Activated CD8-positive, alpha-beta T cell treated with anti-CD3 and anti-CD28 coated beads for 36 hours (primary cell): ENCODE results near the gene C19orf73. TPM values are rescaled to one million over a fixed set of nuclear protein-coding genes. Genes with fewer than 3 reads are reported as not detected.
A peak's percentile ranks its signal among the peaks of the same experiment; 100 is the strongest.

Source experiments
- ATAC-seq: fragments of 200-7000 bp; cut with Tn5 transposase; one replicate; pipeline ENCODE4 v1.10.0; 2021; ENCODE audit warnings: mild to moderate bottlenecking, moderate library complexity
- CTCF ChIA-PET: fragments of 350-600 bp; sonication (Branson Sonifier 250); formaldehyde crosslinking; loops from one replicate; lab custom pipeline; 2021; ENCODE audit warnings: antibody characterized with exemption; lab: Charles Lee
- POLR2A ChIA-PET: fragments of 350-600 bp; sonication (Branson Sonifier 250); formaldehyde crosslinking; loops from one replicate; lab custom pipeline; 2021; ENCODE audit warnings: antibody characterized with exemption; lab: Charles Lee
- DNase-seq: peaks from one replicate; pipeline ENCODE4 v3.0.0-alpha.2; 2020
- H3K27ac Mint-ChIP-seq: one replicate; pipeline ENCODE4 v1.8.0; 2021; ENCODE audit warnings: mild to moderate bottlenecking, mixed read lengths
- H3K27me3 Mint-ChIP-seq: one replicate; pipeline ENCODE4 v1.8.0; 2021; ENCODE audit warnings: mixed read lengths
- H3K36me3 Mint-ChIP-seq: one replicate; pipeline ENCODE4 v1.8.0; 2021; ENCODE audit warnings: low read depth, mixed read lengths
- H3K4me1 Mint-ChIP-seq: one replicate; pipeline ENCODE4 v1.8.0; 2021; ENCODE audit warnings: low read depth, mixed read lengths
- H3K4me3 Mint-ChIP-seq: one replicate; pipeline ENCODE4 v1.8.0; 2021; ENCODE audit warnings: mild to moderate bottlenecking, moderate library complexity, mixed read lengths
- H3K9me3 Mint-ChIP-seq: one replicate; pipeline ENCODE4 v1.8.0; 2021; ENCODE audit warnings: mixed read lengths
- intact Hi-C: fragments of 100-400 bp; cut with micrococcal nuclease; formaldehyde crosslinking; loops from one replicate; pipeline ENCODE4 v1.10.0; 2022
- total RNA-seq, 2 experiments: library from RNA; stranded (reverse); gene quantifications; one replicate each; pipeline ENCODE4 v1.2.3, GENCODE V29; 2021
- TF ChIP-seq, protein P1 (sequence below): fragments of 200-600 bp; IDR thresholded peaks from one replicate; pipeline ENCODE4 v1.8.0; 2022; ENCODE audit warnings: antibody characterized with exemption, mild to moderate bottlenecking

C19orf73 gene
- total RNA-seq, 2 experiments from 2014 or later = 1.5 to 2.0 TPM

DNA sequence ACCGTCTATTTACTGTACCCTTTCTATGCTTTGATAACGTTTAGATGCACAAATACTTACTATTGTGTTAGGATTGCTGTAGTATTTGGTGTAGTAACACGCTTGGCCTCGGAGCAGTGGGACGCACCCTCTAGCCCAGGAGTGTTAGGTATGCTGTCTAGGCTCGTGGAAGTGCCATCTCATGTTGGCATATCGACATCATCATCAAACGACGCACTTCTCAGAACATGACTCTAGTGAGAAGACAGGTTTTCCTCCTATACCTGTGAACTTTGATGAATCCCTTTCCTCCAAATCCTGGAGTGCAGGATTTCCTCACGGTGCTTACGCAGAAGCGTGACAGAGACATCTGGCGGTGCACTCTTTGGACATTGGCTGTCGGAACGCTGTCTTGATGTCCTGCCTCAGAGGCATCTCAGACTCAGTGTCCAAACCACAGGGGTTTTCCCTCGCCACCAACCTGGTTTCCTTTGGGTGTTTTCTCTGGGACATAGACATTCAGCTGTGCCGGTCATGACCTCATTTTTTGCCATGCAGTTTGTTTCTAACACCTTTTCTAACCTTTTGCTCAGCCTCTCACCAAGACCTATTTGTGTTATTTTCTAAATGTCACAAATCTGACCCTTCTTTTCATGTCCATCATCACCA is 27.4 kb downstream of the C19orf73 start:
- H3K36me3 Mint-ChIP-seq = peaks cover 54% of the 10 kb centered on the region
- DNase-seq (peak; percentile 31), ATAC-seq (no peak)
- intact Hi-C loops = no loop called here
- no peak overlapping the region for H3K4me3 Mint-ChIP-seq
- ChIA-PET CTCF (no interaction called here), POLR2A (interaction anchor here (1.5 kb wide), 1 partner anchor 92 kb away, joined by 5 read pairs; no protein-coding TSS in a partner anchor)
- peak overlapping the region; percentile 68 for H3K27ac Mint-ChIP-seq
- H3K27me3 Mint-ChIP-seq = no peaks in the 10 kb centered on the region
- TF ChIP-seq, protein P1, sequence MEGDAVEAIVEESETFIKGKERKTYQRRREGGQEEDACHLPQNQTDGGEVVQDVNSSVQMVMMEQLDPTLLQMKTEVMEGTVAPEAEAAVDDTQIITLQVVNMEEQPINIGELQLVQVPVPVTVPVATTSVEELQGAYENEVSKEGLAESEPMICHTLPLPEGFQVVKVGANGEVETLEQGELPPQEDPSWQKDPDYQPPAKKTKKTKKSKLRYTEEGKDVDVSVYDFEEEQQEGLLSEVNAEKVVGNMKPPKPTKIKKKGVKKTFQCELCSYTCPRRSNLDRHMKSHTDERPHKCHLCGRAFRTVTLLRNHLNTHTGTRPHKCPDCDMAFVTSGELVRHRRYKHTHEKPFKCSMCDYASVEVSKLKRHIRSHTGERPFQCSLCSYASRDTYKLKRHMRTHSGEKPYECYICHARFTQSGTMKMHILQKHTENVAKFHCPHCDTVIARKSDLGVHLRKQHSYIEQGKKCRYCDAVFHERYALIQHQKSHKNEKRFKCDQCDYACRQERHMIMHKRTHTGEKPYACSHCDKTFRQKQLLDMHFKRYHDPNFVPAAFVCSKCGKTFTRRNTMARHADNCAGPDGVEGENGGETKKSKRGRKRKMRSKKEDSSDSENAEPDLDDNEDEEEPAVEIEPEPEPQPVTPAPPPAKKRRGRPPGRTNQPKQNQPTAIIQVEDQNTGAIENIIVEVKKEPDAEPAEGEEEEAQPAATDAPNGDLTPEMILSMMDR = no peak
- no peaks in the 10 kb centered on the region for H3K9me3 Mint-ChIP-seq
- peaks cover 37% of the 10 kb centered on the region for H3K4me1 Mint-ChIP-seq

DNA sequence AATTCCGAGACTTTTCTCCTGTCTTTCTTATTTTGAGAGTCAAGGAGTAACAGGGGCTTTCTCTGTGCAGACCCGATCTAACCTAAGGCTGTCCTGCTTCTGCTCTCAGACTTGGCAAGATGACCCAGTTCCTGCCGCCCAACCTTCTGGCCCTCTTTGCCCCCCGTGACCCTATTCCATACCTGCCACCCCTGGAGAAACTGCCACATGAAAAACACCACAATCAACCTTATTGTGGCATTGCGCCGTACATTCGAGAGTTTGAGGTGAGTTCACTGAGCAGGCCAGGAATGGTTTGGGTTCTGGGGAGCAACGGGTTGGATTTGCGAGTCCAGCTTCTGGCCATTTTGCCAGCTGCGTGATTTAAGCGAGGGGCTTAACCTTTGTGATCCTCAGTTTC is 32.6 kb downstream of the C19orf73 start:
- intact Hi-C loops = no loop called here
- peaks cover 42% of the 10 kb centered on the region for H3K36me3 Mint-ChIP-seq
- H3K27ac Mint-ChIP-seq = peak overlapping the region; percentile 94
- ATAC-seq = no peak
- peak overlapping the region; percentile 99 for H3K4me3 Mint-ChIP-seq
- no peaks in the 10 kb centered on the region for H3K27me3 Mint-ChIP-seq
- ChIA-PET CTCF (interaction anchor here (0.7 to 3.9 kb wide), 6 partner anchors 11 to 215 kb away, joined by 3 to 52 read pairs (median 4); no protein-coding TSS in a partner anchor), POLR2A (interaction anchor here (0.7 to 2.4 kb wide), 5 partner anchors 9 to 27 kb away, joined by 3 to 10 read pairs (median 5); partner anchors contain the start of gene LIN7B)
- DNase-seq = no peak
- TF ChIP-seq, protein P1 = no peak
- H3K9me3 Mint-ChIP-seq = no peaks in the 10 kb centered on the region
- peaks cover 40% of the 10 kb centered on the region for H3K4me1 Mint-ChIP-seq

DNA sequence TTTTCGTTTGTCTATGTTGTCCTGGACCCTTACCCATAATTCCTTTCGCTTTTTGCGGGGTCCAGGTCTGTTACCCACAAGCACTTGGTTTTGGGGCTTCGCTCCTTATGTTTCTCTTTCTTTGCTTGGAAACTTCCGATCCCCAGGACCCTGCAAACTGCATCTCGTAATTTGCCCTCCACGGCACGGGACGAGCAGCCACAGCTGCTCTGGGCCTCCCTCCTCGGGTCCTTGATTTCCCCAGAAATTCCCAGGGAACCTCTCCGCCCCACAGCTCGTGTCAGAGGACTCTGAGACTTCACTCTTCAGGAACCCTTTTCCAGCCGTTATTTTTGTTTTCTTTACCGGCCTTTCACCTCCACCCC is 33.1 kb downstream of the C19orf73 start:
- intact Hi-C loops = no loop called here
- Mint-ChIP-seq H3K27ac (peak overlapping the region; percentile 94), H3K27me3 (no peaks in the 10 kb centered on the region), H3K36me3 (peaks cover 39% of the 10 kb centered on the region), H3K4me1 (peaks cover 37% of the 10 kb centered on the region), H3K9me3 (no peaks in the 10 kb centered on the region), H3K4me3 (peak overlapping the region; percentile 99)
- TF ChIP-seq, protein P1 = no peak
- no peak for ATAC-seq
- ChIA-PET CTCF (interaction anchor here (1.4 to 3.9 kb wide), 4 partner anchors 11 to 113 kb away, joined by 3 to 52 read pairs (median 4); no protein-coding TSS in a partner anchor), POLR2A (interaction anchor here (1.1 to 2.4 kb wide), 3 partner anchors 9 to 28 kb away, joined by 5 to 10 read pairs (median 5); partner anchors contain the start of gene LIN7B)
- DNase-seq = no peak

DNA sequence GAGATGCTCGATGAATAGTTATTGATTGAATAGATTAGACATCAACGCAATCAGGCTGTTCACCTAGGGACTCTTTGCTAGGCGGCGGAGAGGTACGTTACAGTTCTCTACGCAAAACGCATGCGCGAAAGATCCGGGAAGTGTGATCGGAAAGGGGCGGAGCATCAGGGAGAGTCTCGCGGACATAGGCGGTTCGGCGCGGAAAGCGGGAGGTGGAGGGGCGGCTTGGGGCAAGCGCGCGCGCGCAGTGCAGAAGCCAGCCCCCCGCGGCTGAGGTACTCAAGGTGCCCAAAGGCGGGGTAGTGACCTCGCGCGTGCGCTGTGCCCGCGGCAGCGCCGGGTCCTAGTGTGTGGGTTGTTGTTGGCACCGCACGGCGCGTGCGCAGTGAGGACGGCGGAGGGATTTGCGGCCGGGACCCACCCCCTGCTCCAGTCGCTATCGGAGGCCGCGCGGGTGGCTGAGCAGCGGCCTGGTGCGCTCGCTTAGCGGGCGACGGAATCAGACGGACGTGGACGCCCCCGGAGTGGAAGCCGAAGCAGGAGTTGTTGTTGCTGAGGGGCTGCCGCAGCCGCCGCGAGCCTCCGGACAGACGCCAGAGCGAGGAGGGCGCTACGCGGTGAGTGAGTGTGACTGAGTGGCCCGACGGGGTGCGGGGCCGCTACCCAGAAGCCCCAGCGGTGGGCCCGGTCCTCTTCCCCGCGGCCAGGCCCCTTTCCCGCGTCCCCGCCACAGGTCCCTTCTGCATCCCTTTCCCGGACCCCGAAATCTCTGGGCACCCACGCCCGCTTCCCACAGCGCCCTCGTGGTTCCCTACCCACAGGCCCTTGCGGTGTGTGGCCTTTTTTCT is 33.7 kb downstream of the C19orf73 start, which contains the start of gene SNRNP70:
SNRNP70 (plus strand) TSS at position 432 of the 848 bp plus-strand sequence. CDS start 964 bp downstream, outside the sequence.
- ATAC-seq (peak; percentile 98), DNase-seq (peak; percentile 99)
- peak within 1 kb of the TSS; percentile 94 for H3K27ac Mint-ChIP-seq
- intact Hi-C loops = no loop called here
- H3K9me3 Mint-ChIP-seq = no peaks in the 10 kb centered on the region
- H3K4me1 Mint-ChIP-seq = peaks cover 33% of the 10 kb centered on the region
- peak within 1 kb of the TSS; percentile 99 for H3K4me3 Mint-ChIP-seq
- POLR2A ChIA-PET = interaction anchor here (1.1 to 2.4 kb wide), 3 partner anchors 10 to 29 kb away, joined by 5 to 10 read pairs (median 5); partner anchors contain the start of gene LIN7B
- H3K36me3 Mint-ChIP-seq = peaks cover 35% of the 10 kb centered on the region
- TF ChIP-seq, protein P1 = no peak
- no peaks in the 10 kb centered on the region for H3K27me3 Mint-ChIP-seq
- CTCF ChIA-PET = interaction anchor here (1.5 to 3.9 kb wide), 3 partner anchors 10 to 21 kb away, joined by 4 to 52 read pairs (median 4); no protein-coding TSS in a partner anchor
